ENCODE results near the gene RYR1.

The RYR1 gene

DNA sequence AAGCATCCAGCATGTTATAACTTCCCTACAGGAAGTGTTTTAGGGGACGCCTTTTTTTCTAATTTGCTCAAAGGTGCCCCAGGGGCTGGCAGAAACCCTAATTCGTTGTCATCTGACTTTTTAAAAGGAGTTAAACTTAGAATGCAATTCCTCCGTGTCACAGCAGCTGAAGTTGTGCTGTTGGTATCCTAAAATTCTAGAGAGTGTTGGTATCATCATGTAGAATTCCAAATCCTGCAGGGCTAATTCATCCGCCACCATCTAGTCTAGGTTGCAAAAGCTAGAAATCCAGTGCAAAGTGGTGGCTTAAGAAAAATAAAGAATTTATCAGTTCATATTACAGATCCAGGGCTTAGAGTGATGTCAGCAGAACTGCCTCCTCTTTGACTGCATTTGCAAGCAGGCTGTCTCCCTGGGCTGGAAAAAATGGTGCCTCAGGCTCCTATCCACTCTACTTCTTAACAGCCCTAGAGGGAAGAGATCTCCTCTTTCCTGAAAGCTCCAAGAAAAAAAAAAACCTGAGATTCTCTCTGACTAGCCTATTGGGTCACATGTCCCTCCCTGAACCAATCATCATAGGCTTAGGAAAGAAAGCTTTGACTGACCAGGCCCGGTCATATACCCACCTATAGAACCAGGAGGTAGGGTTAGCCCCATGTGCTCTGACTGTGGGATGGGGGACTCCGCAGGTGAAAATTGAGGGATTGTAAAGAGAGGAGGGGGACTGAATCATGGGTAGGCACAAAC, 111.3 kb downstream of the RYR1 start:
- H3K9me3 ChIP-seq (replicated peaks; ENCODE audit: insufficient read depth, low read length): no peaks in the 10 kb centered on the region
- H3F3A ChIP-seq (ENCODE audit: insufficient read depth, low read length): 0 out of 2 replicates have a peak, but pooled peaks cover 9% of the 10 kb centered on the region
- no peaks in the 10 kb centered on the region for H3K36me3 ChIP-seq (replicated peaks; ENCODE audit: insufficient read depth, low read length)
- peaks cover 8% of the 10 kb centered on the region for H3K4me1 ChIP-seq (ENCODE audit: low read length)
- no peaks in the 10 kb centered on the region for H3K27me3 ChIP-seq (replicated peaks; ENCODE audit: insufficient read depth, low read length)
- peak overlapping the region; percentile 55 for H3K4me3 ChIP-seq (ENCODE audit: low read length)
- no peaks in the 10 kb centered on the region for H3K9me2 ChIP-seq (replicated peaks; ENCODE audit: insufficient read depth, low read length)
- TF ChIP-seq EZH2phosphoT487 (IDR thresholded peaks at IDR 0.05; ENCODE audit: low read length): no peak
- TF ChIP-seq, protein P1, sequence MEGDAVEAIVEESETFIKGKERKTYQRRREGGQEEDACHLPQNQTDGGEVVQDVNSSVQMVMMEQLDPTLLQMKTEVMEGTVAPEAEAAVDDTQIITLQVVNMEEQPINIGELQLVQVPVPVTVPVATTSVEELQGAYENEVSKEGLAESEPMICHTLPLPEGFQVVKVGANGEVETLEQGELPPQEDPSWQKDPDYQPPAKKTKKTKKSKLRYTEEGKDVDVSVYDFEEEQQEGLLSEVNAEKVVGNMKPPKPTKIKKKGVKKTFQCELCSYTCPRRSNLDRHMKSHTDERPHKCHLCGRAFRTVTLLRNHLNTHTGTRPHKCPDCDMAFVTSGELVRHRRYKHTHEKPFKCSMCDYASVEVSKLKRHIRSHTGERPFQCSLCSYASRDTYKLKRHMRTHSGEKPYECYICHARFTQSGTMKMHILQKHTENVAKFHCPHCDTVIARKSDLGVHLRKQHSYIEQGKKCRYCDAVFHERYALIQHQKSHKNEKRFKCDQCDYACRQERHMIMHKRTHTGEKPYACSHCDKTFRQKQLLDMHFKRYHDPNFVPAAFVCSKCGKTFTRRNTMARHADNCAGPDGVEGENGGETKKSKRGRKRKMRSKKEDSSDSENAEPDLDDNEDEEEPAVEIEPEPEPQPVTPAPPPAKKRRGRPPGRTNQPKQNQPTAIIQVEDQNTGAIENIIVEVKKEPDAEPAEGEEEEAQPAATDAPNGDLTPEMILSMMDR (IDR thresholded peaks at IDR 0.05; ENCODE audit: low read length): no peak; the same call in 1 of the 2 replicates
- TF ChIP-seq EZH2 (optimal IDR thresholded peaks at IDR 0.05; ENCODE audit: low read depth, low read length): no peak
- peak overlapping the region; percentile 72 for H3K4me2 ChIP-seq (ENCODE audit: low read depth, low read length)
- no peaks in the 10 kb centered on the region for H4K20me1 ChIP-seq (ENCODE audit: insufficient read depth, low read length)
- H3K27ac ChIP-seq (ENCODE audit: low read length): peak overlapping the region; percentile 63; the same call in 1 of the 2 replicates
- peak overlapping the region; percentile 43; the same call in 1 of the 2 replicates for H3K9ac ChIP-seq (ENCODE audit: low read length)
- no peaks in the 10 kb centered on the region for H3K79me2 ChIP-seq (ENCODE audit: low read length)
- H2AFZ ChIP-seq (ENCODE audit: low read length): peak overlapping the region; percentile 40
- peak; percentile 81 for DNase-seq

DNA sequence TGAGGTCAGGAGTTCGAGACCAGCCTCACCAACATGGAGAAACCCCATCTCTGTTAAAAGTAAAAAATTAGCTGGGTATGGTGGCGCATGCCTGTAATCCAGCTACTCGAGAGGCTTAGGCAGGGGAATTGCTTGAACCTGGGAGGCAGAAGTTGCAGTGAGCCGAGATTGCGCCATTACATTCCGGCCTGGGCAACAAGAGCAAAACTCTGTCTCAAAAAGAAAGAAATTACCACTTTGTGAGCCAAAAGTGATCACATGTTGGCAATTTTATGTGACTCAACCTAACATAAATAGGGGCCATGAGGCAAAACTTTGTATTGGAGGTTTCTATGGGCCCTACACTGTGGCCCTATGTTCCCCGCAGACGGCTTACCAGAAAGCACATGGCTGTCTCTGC, 112.1 kb downstream of the RYR1 start:
- H3K9me2 ChIP-seq (replicated peaks; ENCODE audit: insufficient read depth, low read length): no peaks in the 10 kb centered on the region
- H2AFZ ChIP-seq (ENCODE audit: low read length): peak overlapping the region; percentile 40; the same call in 1 of the 2 replicates
- TF ChIP-seq, protein P1 (IDR thresholded peaks at IDR 0.05; ENCODE audit: low read length): no peak
- TF ChIP-seq EZH2phosphoT487 (IDR thresholded peaks at IDR 0.05; ENCODE audit: low read length): no peak
- no peak for TF ChIP-seq EZH2 (optimal IDR thresholded peaks at IDR 0.05; ENCODE audit: low read depth, low read length)
- 0 out of 2 replicates have a peak, but pooled peaks cover 9% of the 10 kb centered on the region for H3F3A ChIP-seq (ENCODE audit: insufficient read depth, low read length)
- H3K27me3 ChIP-seq (replicated peaks; ENCODE audit: insufficient read depth, low read length): no peaks in the 10 kb centered on the region
- no peaks in the 10 kb centered on the region for H3K36me3 ChIP-seq (replicated peaks; ENCODE audit: insufficient read depth, low read length)
- H4K20me1 ChIP-seq (ENCODE audit: insufficient read depth, low read length): no peaks in the 10 kb centered on the region
- no peak overlapping the region for H3K27ac ChIP-seq (ENCODE audit: low read length)
- no peak for DNase-seq
- H3K79me2 ChIP-seq (ENCODE audit: low read length): no peaks in the 10 kb centered on the region
- no peak overlapping the region for H3K4me3 ChIP-seq (ENCODE audit: low read length)
- peaks cover 7% of the 10 kb centered on the region for H3K4me1 ChIP-seq (ENCODE audit: low read length)
- H3K9ac ChIP-seq (ENCODE audit: low read length): no peak overlapping the region
- no peaks in the 10 kb centered on the region for H3K9me3 ChIP-seq (replicated peaks; ENCODE audit: insufficient read depth, low read length)
- no peak overlapping the region for H3K4me2 ChIP-seq (ENCODE audit: low read depth, low read length)

DNA sequence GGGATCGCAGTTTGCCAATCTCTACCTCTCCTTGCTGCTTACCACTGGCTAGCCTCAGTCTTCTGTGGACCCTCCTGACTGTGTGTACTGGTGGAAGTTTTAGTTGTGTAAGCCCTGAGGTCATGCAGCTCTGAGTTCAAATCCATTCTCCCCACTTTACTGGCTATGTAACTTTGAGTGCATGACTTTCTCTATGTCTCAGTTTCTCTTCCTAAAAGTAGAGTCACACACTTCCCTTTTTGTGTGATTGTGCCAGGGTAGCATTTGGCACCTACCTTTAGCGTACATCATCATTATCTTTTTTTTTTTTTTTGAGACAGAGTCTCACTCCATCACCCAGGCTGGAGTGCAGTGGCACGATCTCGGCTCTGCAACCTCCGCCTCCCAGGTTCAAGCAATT, 113.9 kb downstream of the RYR1 start:
- Histone ChIP-seq H3K36me3 (replicated peaks; ENCODE audit: insufficient read depth, low read length) (no peaks in the 10 kb centered on the region), H3K27me3 (replicated peaks; ENCODE audit: insufficient read depth, low read length) (no peaks in the 10 kb centered on the region), H3K9me2 (replicated peaks; ENCODE audit: insufficient read depth, low read length) (no peaks in the 10 kb centered on the region), H2AFZ (ENCODE audit: low read length) (no peak overlapping the region), H3F3A (ENCODE audit: insufficient read depth, low read length) (0 out of 2 replicates have a peak, but pooled peaks cover 9% of the 10 kb centered on the region), H3K27ac (ENCODE audit: low read length) (no peak overlapping the region), H3K9me3 (replicated peaks; ENCODE audit: insufficient read depth, low read length) (no peaks in the 10 kb centered on the region), H3K4me3 (ENCODE audit: low read length) (no peak overlapping the region), H3K79me2 (ENCODE audit: low read length) (no peaks in the 10 kb centered on the region), H4K20me1 (ENCODE audit: insufficient read depth, low read length) (no peaks in the 10 kb centered on the region), H3K9ac (ENCODE audit: low read length) (no peak overlapping the region), H3K4me1 (ENCODE audit: low read length) (peaks cover 7% of the 10 kb centered on the region), H3K4me2 (ENCODE audit: low read depth, low read length) (no peak overlapping the region)
- TF ChIP-seq EZH2 (optimal IDR thresholded peaks at IDR 0.05; ENCODE audit: low read depth, low read length): no peak
- TF ChIP-seq, protein P1 (IDR thresholded peaks at IDR 0.05; ENCODE audit: low read length): no peak
- TF ChIP-seq EZH2phosphoT487 (IDR thresholded peaks at IDR 0.05; ENCODE audit: low read length): no peak
- no peak for DNase-seq

Data from MM.1S (cell line).